Tibial nerve (tissue), 4 donors: ENCODE measurements around the gene SPATA31C1. TPM values are rescaled to one million over a fixed set of nuclear protein-coding genes. Genes with fewer than 3 reads are reported as not detected.
"Not testable (repeated sequence)": the region's sequence is repeated elsewhere in the genome, so short reads cannot be mapped to it uniquely, and the experiment has no call there.

Source experiments
- DNase-seq, 2 donors: peaks; one replicate each; pipeline ENCODE4 v3.0.0-alpha.2; 2019; ENCODE audit warnings: low spot score in 2 of 2
- H3K27ac ChIP-seq, 4 donors: fragments of 200-600 bp; sonication (generic) in 3 of 4; one replicate each; pipeline ENCODE4 v1.5.1; 2017 to 2019; ENCODE audit warnings: mild to moderate bottlenecking in 1 of 4
- H3K27me3 ChIP-seq, 2 donors: fragments of 200-600 bp; sonication (generic) in 1 of 2; one replicate each; pipeline versions ENCODE4 v1.5.1 to v1.6.0; 2017 to 2019
- H3K36me3 ChIP-seq, 3 donors: fragments of 200-600 bp; sonication (generic); one replicate each; pipeline ENCODE4 v1.5.1; 2018 to 2019
- H3K4me1 ChIP-seq, 4 donors: fragments of 200-600 bp; sonication (generic) in 3 of 4; one replicate each; pipeline ENCODE4 v1.5.1; 2017 to 2019
- H3K4me3 ChIP-seq, 4 donors: fragments of 200-600 bp; sonication (generic) in 3 of 4; one replicate each; pipeline ENCODE4 v1.5.1; 2017 to 2019; ENCODE audit warnings: mild to moderate bottlenecking in 1 of 4, moderate library complexity in 1 of 4
- H3K9me3 ChIP-seq, 4 donors: fragments of 200-600 bp; sonication (generic) in 3 of 4; one replicate each; pipeline ENCODE4 v1.5.1; 2017 to 2019
- CTCF ChIP-seq, 5 experiments: fragments of 200-600 bp in 3 of 5; fragments of 450-650 bp in 2 of 5; sonication (generic) in 3 of 5; IDR thresholded peaks; one replicate each; pipeline ENCODE4 v1.5.1; 2016 to 2019; ENCODE audit warnings: antibody characterized with exemption in 5 of 5, mild to moderate bottlenecking in 3 of 5, moderate library complexity in 2 of 5
- EP300 ChIP-seq, 2 donors: sonication (generic); formaldehyde crosslinking; IDR thresholded peaks; one replicate each; pipeline ENCODE4 v1.6.1; 2017; ENCODE audit warnings: antibody characterized with exemption in 2 of 2, mild to moderate bottlenecking in 1 of 2
- POLR2A ChIP-seq, 2 donors: fragments of 450-650 bp; IDR thresholded peaks; one replicate each; pipeline ENCODE4 v1.6.1; 2017; ENCODE audit warnings: antibody characterized with exemption in 2 of 2, mild to moderate bottlenecking in 2 of 2, moderate library complexity in 2 of 2
- WGBS, 2 donors: methylation state at CpG; one replicate each; pipeline ENCODE4 v1.1.5; 2018; 5-methylcytosine and 5-hydroxymethylcytosine counted together
- total RNA-seq, 4 donors: library from RNA; depleted of rRNA; stranded (reverse); fragments of >200 nt; gene quantifications; one replicate each; pipeline ENCODE4 v1.1.0, GENCODE V29; 2016

Gene SPATA31C1
- total RNA-seq, 4 donors from 2014 or later = not detected

GRCh38 chr9:87896891-87897290 is 20.9 kb upstream of the SPATA31C1 start:
- Histone ChIP-seq H3K4me3 (no peak overlapping the region), H3K9me3 (peaks cover 0 to 14% (median 0%) of the 10 kb centered on the region in 4 donors), H3K4me1 (no peaks in the 10 kb centered on the region), H3K36me3 (no peaks in the 10 kb centered on the region), H3K27me3 (no peaks in the 10 kb centered on the region), H3K27ac (no peak overlapping the region)
- TF ChIP-seq CTCF (IDR thresholded peaks at IDR 0.05) (no peak), EP300 (IDR thresholded peaks at IDR 0.05) (no peak), POLR2A (IDR thresholded peaks at IDR 0.05) (no peak)
- no peak for DNase-seq

- no peaks in the 10 kb centered on the region for H3K27me3 ChIP-seq
- no peak for TF ChIP-seq EP300 (IDR thresholded peaks at IDR 0.05)
Measured at GRCh38 chr9:87898151-87898550, 19.6 kb upstream of the SPATA31C1 start.

GRCh38 chr9:87902371-87902770 is 15.4 kb upstream of the SPATA31C1 start:
- not testable (repeated sequence) for H3K4me1 ChIP-seq, H3K27ac ChIP-seq, H3K4me3 ChIP-seq, DNase-seq, H3K36me3 ChIP-seq, H3K27me3 ChIP-seq
- WGBS, 2 donors = 96 to 98% methylated on average over 10 to 11 of the region's 11 CpGs
- H3K9me3 ChIP-seq = peaks cover 0 to 31% (median 0%) of the 10 kb centered on the region in 4 donors

More at GRCh38 chr9:87898151-87898550, 19.6 kb upstream of the SPATA31C1 start:
- no peak for DNase-seq
- Histone ChIP-seq H3K27ac (no peak overlapping the region), H3K9me3 (peaks cover 0 to 27% (median 0%) of the 10 kb centered on the region in 4 donors), H3K4me1 (no peaks in the 10 kb centered on the region), H3K4me3 (no peak overlapping the region), H3K36me3 (no peaks in the 10 kb centered on the region)

GRCh38 chr9:87909310-87910041 is 8.3 kb upstream of the SPATA31C1 start:
- WGBS, 2 donors = 90% methylated on average over 20 of the region's 20 CpGs
- DNase-seq = no peak
- H3K4me3 ChIP-seq = no peak overlapping the region
- peaks cover 0 to 4% (median 0%) of the 10 kb centered on the region in 4 donors for H3K9me3 ChIP-seq
- no peak overlapping the region for H3K27ac ChIP-seq
- no peaks in the 10 kb centered on the region for H3K36me3 ChIP-seq
- no peaks in the 10 kb centered on the region for H3K27me3 ChIP-seq
- TF ChIP-seq POLR2A (IDR thresholded peaks at IDR 0.05) = no peak
- no peak for TF ChIP-seq CTCF (IDR thresholded peaks at IDR 0.05)
- no peak for TF ChIP-seq EP300 (IDR thresholded peaks at IDR 0.05)
- H3K4me1 ChIP-seq = no peaks in the 10 kb centered on the region

- H3K36me3 ChIP-seq = no peaks in the 10 kb centered on the region
- WGBS, 2 donors = 78 to 79% methylated on average over 3 of the region's 3 CpGs
- TF ChIP-seq CTCF (IDR thresholded peaks at IDR 0.05) (no peak), POLR2A (IDR thresholded peaks at IDR 0.05) (no peak), EP300 (IDR thresholded peaks at IDR 0.05) (no peak)
- H3K4me1 ChIP-seq = no peaks in the 10 kb centered on the region
- H3K9me3 ChIP-seq = peaks cover 0 to 4% (median 0%) of the 10 kb centered on the region in 4 donors
- no peak overlapping the region for H3K4me3 ChIP-seq
- no peak for DNase-seq
- H3K27ac ChIP-seq = no peak overlapping the region
- no peaks in the 10 kb centered on the region for H3K27me3 ChIP-seq
Measured at GRCh38 chr9:87910821-87911220, 6.9 kb upstream of the SPATA31C1 start.

GRCh38 chr9:87919013-87919412 is 1.3 kb downstream of the SPATA31C1 start:
- not testable (repeated sequence) for DNase-seq
- WGBS, 2 donors = 59 to 79% methylated on average over 12 to 13 of the region's 13 CpGs

GRCh38 chr9:87921561-87921960 is 3.8 kb downstream of the SPATA31C1 start:
- not testable (repeated sequence) for H3K9me3 ChIP-seq
- WGBS, 2 donors = 65 to 76% methylated on average over 8 of the region's 8 CpGs

More at GRCh38 chr9:87919013-87919412, 1.3 kb downstream of the SPATA31C1 start:
- not testable (repeated sequence) for H3K9me3 ChIP-seq, H3K4me1 ChIP-seq, H3K4me3 ChIP-seq, H3K36me3 ChIP-seq, H3K27ac ChIP-seq, H3K27me3 ChIP-seq

GRCh38 chr9:87923012-87923411 is 5.2 kb downstream of the SPATA31C1 start:
- not testable (repeated sequence) for H3K27me3 ChIP-seq, H3K36me3 ChIP-seq, H3K9me3 ChIP-seq, H3K27ac ChIP-seq, H3K4me3 ChIP-seq, DNase-seq, H3K4me1 ChIP-seq
- WGBS, 2 donors = 60 to 67% methylated on average over 7 to 10 of the region's 10 CpGs

More at GRCh38 chr9:87921561-87921960, 3.8 kb downstream of the SPATA31C1 start:
- not testable (repeated sequence) for H3K4me3 ChIP-seq, DNase-seq, H3K36me3 ChIP-seq, H3K27ac ChIP-seq, H3K27me3 ChIP-seq, H3K4me1 ChIP-seq

- 96 to 100% methylated on average over 3 to 10 of the region's 10 CpGs for WGBS, 2 donors
- H3K4me3 ChIP-seq, DNase-seq, H3K9me3 ChIP-seq, H3K27ac ChIP-seq, H3K36me3 ChIP-seq, H3K4me1 ChIP-seq, H3K27me3 ChIP-seq: not testable (repeated sequence)
Measured at GRCh38 chr9:87924851-87925250, 7.1 kb downstream of the SPATA31C1 start.

- not testable (repeated sequence) for H3K9me3 ChIP-seq, H3K27ac ChIP-seq, H3K4me3 ChIP-seq, DNase-seq, H3K27me3 ChIP-seq, H3K4me1 ChIP-seq, H3K36me3 ChIP-seq
Measured at GRCh38 chr9:87929152-87929551, 11.4 kb downstream of the SPATA31C1 start.
